Limb (tissue), 2 donors: ENCODE data around the gene SYF2.
"Not testable (repeated sequence)": the region's sequence is repeated elsewhere in the genome, so short reads cannot be mapped to it uniquely, and the experiment has no call there.

Experiments
- DNase-seq, 2 donors: peaks; one replicate each; pipeline ENCODE4 v3.0.0-alpha.2; 2016; ENCODE audit errors: extremely low spot score in 2 of 2

SYF2 gene

DNA sequence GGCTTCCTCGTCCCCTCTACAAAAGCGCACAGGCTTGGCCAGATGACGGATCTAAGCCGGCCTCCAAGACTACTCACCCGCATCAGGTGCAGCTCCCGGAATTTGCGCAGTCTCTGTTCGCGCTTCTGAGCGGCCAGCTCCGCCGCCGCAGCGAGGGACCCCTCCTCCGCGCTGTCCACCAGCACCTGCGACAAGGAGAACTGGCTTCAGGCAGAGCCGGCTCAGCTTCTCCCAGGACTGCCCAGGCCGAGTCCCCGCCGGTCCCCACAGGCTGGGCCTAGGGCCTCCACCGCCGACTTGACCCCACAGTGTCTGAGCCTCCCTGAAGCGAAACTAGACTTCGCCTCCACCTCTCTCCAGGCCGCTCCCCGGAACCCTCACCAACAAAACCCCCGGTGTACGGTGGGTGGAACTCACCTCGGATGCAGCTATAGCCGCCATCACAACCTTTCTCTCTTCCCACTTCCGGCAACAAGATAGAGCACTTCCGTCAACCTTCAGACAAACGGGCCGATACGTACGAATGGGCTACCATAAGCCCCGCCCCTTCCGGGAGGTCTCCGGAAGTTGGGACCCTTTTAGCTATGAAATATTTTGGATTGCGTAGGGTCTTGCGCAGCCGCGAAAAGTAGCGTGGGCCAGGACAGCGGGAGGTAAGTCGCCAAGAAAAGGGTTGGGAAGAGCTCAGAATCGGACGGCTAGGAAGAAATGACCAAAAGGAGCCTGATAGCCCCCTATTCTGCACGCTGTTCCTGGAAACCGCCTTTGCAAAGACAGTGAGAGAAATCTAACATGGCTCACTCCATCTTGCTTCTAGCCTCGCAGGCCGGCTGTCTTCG lies at the start of gene SYF2:
SYF2 (minus strand) TSS at position 476 of the 839 bp plus-strand sequence; CDS start at position 441, 35 bp downstream.
- DNase-seq: peak; percentile 94 to 97

DNA sequence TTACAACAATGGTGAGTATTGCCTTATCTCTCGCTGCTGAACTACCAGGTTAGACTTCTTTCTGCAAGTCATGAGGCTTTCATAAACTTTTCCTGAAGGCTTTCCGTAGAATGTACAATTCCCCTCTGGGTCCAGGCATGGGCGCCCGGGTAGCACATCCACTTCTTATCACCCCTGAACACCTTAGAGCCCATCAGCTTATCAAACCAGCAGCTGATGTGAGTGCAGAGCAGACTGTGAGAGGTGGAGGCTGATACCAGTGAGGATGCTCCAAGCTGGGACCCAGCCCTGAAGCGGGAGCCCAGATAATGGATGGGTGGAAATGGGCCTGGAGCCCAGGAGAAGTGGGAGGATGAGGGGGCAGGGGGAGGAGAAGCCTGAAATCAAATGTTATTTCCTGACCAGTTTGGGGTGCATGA lies 47.4 kb upstream of the SYF2 start:
- not testable (repeated sequence) for DNase-seq

DNA sequence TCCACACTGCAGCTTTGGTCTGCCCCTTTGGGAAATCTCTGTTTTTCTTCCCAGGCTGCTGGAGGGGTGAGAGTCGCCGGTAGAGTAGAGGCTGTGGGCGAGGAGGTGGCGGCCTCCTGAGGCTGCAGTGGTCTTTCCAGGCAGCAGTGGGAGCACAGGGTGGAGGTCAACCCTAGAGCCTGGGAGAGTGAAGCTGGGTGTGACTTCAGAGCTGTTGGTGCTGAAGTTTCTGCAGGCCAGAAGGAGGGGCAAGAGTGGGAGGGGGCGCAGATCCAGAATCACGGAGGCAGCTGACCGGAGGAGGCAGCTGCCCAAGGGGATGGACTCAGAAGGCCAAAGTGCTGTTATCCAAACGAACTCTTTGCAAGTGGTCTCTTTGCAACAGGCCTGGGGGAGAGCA lies 46.5 kb upstream of the SYF2 start:
- DNase-seq: not testable (repeated sequence)

- DNase-seq: not testable (repeated sequence)
Observed at GRCh38 chr1:25278358-25278757, 46.1 kb upstream of the SYF2 start.

- not testable (repeated sequence) for DNase-seq
Observed at GRCh38 chr1:25277295-25277694, 45.0 kb upstream of the SYF2 start.

GRCh38 chr1:25275648-25276047 lies 43.3 kb upstream of the SYF2 start:
- DNase-seq: not testable (repeated sequence)

GRCh38 chr1:25272238-25272637 lies 39.9 kb upstream of the SYF2 start, which contains the start of gene RHD:
Gene RHD, plus strand, starts transcription at chr1:25272509. Its CDS starts 39 bp downstream, at chr1:25272548.
- DNase-seq: not testable (repeated sequence)

GRCh38 chr1:25268143-25268760 lies 36.0 kb upstream of the SYF2 start:
- DNase-seq: not testable (repeated sequence)

- DNase-seq: peak; percentile 24 to 88
Observed at GRCh38 chr1:25267288-25268142, 35.2 kb upstream of the SYF2 start.

- not testable (repeated sequence) for DNase-seq
Observed at GRCh38 chr1:25266554-25267287, 34.4 kb upstream of the SYF2 start.

DNA sequence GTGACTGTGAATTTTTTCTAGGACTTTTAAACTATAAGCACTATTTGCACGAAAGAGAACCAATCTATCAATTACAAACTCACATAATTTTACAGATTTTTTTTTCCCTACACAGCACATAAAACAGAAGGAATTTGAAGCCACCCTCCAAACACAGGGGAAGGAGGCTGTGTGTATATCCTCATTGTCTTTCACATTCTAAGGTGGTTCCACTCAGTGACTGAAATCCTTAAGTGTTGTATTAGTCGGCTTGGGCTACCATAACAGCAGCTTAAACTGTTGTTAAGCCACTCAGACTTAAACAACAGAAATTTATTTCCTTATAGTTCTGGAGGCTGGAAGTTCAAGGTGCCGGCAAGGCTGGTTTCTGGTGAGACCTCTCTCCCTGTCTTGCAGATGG lies 28.0 kb upstream of the SYF2 start:
- not testable (repeated sequence) for DNase-seq

DNA sequence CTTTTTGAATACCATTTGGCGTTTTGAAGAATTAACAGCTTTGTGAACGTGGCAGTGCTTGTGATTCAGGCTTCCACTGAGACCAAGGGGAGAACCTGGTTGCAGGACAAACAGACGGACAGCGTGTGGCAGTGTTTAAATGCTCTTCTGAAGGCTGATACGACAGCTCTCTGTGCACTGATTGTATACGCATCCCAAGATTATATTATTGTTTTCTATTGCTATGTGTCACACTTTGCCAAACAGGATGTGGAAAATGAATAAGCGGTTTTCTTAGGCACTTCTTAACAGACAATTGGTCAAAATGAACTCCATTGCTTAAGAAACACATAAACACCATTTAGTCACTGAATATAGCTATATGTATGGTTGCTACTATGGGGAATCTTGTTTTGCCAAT lies 27.5 kb upstream of the SYF2 start:
- DNase-seq: not testable (repeated sequence)

GRCh38 chr1:25257196-25257595 lies 24.9 kb upstream of the SYF2 start:
- no peak for DNase-seq

- DNase-seq: no peak
Observed at GRCh38 chr1:25256578-25256965, 24.3 kb upstream of the SYF2 start.

GRCh38 chr1:25255706-25256577 lies 23.6 kb upstream of the SYF2 start:
- DNase-seq: no peak

DNA sequence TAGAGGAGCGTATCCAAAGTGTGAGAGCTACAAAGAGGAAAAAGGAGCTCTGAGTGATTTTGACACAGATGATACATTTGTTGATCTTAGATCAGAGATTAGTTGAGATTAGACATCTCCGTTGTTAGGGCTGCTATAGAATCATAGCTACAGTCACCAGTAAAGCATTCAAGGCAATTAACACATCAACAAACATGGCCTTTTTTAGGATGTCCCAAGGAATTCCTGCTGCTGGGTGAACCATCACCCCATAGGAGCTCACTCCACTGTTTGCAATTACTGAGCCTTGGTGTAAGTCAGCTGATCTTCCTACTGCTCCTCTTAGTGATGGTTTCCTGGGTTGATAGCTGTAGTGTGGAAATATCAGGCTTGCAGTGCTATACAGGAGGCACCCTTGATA lies 21.6 kb upstream of the SYF2 start:
- no peak for DNase-seq

- no peak for DNase-seq
Observed at GRCh38 chr1:25247829-25248754, 15.8 kb upstream of the SYF2 start.

DNA sequence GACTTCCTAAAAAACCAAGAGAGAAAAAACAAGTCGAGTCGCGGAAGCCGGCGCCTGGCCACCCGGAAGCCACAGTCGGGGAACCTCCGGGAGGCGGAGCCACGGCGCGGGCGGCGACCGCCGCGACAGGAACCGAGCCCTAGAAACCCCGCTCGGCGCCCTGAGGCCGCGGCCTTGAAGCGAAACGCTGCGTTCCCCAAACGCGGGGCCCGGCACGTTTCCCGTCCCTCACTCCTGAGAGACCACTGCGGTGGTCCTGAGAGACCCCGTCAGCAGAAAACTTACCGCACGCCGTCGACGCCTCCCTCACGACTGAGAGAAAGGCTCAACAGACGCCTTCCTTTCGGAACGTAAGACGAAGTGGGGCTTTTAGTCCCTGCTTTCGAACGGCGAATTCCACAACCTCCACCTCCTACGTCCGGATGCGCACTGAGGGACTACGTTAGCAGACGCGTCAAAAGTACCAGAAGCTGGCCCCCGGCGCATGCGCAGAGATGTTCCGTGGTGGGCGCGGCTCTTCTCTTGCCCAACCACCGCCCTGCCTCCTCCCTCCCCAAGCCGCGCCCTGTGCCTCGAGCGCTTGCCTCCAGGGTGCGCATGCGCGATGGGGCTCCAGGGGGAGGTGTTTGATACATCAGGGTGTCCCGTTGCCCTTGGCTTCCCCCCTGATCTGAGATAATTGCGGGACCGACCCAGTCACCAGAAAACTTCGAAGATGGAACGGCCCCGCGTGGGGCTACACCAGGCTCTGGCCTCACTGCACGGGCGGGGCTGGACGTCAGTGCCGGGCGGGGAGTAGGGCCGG lies 14.9 kb upstream of the SYF2 start, which contains the start of gene RSRP1:
RSRP1 (minus strand) TSS at position 431 of the 805 bp plus-strand sequence. CDS start 491 bp downstream, outside the sequence.
- DNase-seq: peak; percentile 99
